ENCODE measurements around the gene FCGBP. TPM values are rescaled to one million over a fixed set of nuclear protein-coding genes. Genes with fewer than 3 reads are reported as not detected.
"Not testable (repeated sequence)": the region's sequence is repeated elsewhere in the genome, so short reads cannot be mapped to it uniquely, and the experiment has no call there.

FCGBP gene
- total and polyA plus RNA-seq, 5 donors from 2014 or later, result 0.06 to 8.4 (median 0.24) TPM

GRCh38 chr19:39895096-39895495 lies 39.3 kb downstream of the FCGBP start:
- not testable (repeated sequence) for H3K4me1 Mint-ChIP-seq; H3K27me3 Mint-ChIP-seq; H3K9me3 ChIP-seq (ENCODE audit: control insufficient read depth in 2 of 2, low read length in 2 of 2); H3K4me3 Mint-ChIP-seq; ATAC-seq (ENCODE audit: low read depth in 2 of 2); H3K4me1 ChIP-seq (ENCODE audit: control insufficient read depth, insufficient read depth, low read length, poor library complexity, severe bottlenecking); H3K36me3 ChIP-seq (ENCODE audit: control insufficient read depth, insufficient read depth, low read length); H3K27me3 ChIP-seq (ENCODE audit: control insufficient read depth, insufficient read depth, low read length); H3K4me3 ChIP-seq (ENCODE audit: low read depth, low read length); H3K27ac ChIP-seq (ENCODE audit: insufficient read depth, low read length, poor library complexity, severe bottlenecking); H3K9me3 Mint-ChIP-seq; DNase-seq
- Mint-ChIP-seq H3K27ac (peak overlapping the region in 1 of 3 donors; percentile 5), H3K36me3 (peaks cover 11% of the 10 kb centered on the region)

- H3K4me3 Mint-ChIP-seq; ATAC-seq (ENCODE audit: low read depth in 2 of 2); DNase-seq; H3K4me1 Mint-ChIP-seq; H3K36me3 ChIP-seq (ENCODE audit: control insufficient read depth, insufficient read depth, low read length); H3K27ac Mint-ChIP-seq; H3K27me3 Mint-ChIP-seq; H3K4me3 ChIP-seq (ENCODE audit: low read depth, low read length); H3K9me3 Mint-ChIP-seq; H3K27ac ChIP-seq (ENCODE audit: insufficient read depth, low read length, poor library complexity, severe bottlenecking); H3K4me1 ChIP-seq (ENCODE audit: control insufficient read depth, insufficient read depth, low read length, poor library complexity, severe bottlenecking); H3K27me3 ChIP-seq (ENCODE audit: control insufficient read depth, insufficient read depth, low read length); H3K9me3 ChIP-seq (ENCODE audit: control insufficient read depth in 2 of 2, low read length in 2 of 2): not testable (repeated sequence)
- H3K36me3 Mint-ChIP-seq, result peaks cover 11% of the 10 kb centered on the region
Measured at GRCh38 chr19:39894236-39894606, 40.2 kb downstream of the FCGBP start.

- H3K9me3 Mint-ChIP-seq; H3K36me3 ChIP-seq (ENCODE audit: control insufficient read depth, insufficient read depth, low read length); DNase-seq; H3K9me3 ChIP-seq (ENCODE audit: control insufficient read depth in 2 of 2, low read length in 2 of 2); H3K4me3 ChIP-seq (ENCODE audit: low read depth, low read length); H3K27ac ChIP-seq (ENCODE audit: insufficient read depth, low read length, poor library complexity, severe bottlenecking); H3K27me3 Mint-ChIP-seq; H3K4me1 ChIP-seq (ENCODE audit: control insufficient read depth, insufficient read depth, low read length, poor library complexity, severe bottlenecking); H3K4me1 Mint-ChIP-seq; H3K27me3 ChIP-seq (ENCODE audit: control insufficient read depth, insufficient read depth, low read length); ATAC-seq (ENCODE audit: low read depth in 2 of 2): not testable (repeated sequence)
- Mint-ChIP-seq H3K4me3 (peak overlapping the region in 1 of 4 donors; percentile 25), H3K36me3 (peaks cover 11% of the 10 kb centered on the region), H3K27ac (peak overlapping the region in 1 of 3 donors; percentile 70)
Measured at GRCh38 chr19:39893366-39894235, 40.8 kb downstream of the FCGBP start.

- H3K27ac ChIP-seq (ENCODE audit: insufficient read depth, low read length, poor library complexity, severe bottlenecking); H3K27me3 ChIP-seq (ENCODE audit: control insufficient read depth, insufficient read depth, low read length); H3K4me1 Mint-ChIP-seq; H3K4me1 ChIP-seq (ENCODE audit: control insufficient read depth, insufficient read depth, low read length, poor library complexity, severe bottlenecking); H3K4me3 ChIP-seq (ENCODE audit: low read depth, low read length); H3K4me3 Mint-ChIP-seq; H3K9me3 ChIP-seq (ENCODE audit: control insufficient read depth in 2 of 2, low read length in 2 of 2); DNase-seq; H3K27me3 Mint-ChIP-seq; H3K9me3 Mint-ChIP-seq; ATAC-seq (ENCODE audit: low read depth in 2 of 2); H3K36me3 ChIP-seq (ENCODE audit: control insufficient read depth, insufficient read depth, low read length): not testable (repeated sequence)
- peak overlapping the region in 1 of 3 donors; percentile 13 for H3K27ac Mint-ChIP-seq
- H3K36me3 Mint-ChIP-seq, result peaks cover 11% of the 10 kb centered on the region
Measured at GRCh38 chr19:39892506-39892902, 41.9 kb downstream of the FCGBP start.

GRCh38 chr19:39891660-39892505 lies 42.6 kb downstream of the FCGBP start:
- not testable (repeated sequence) for H3K27ac ChIP-seq (ENCODE audit: insufficient read depth, low read length, poor library complexity, severe bottlenecking); H3K4me3 ChIP-seq (ENCODE audit: low read depth, low read length); H3K27me3 Mint-ChIP-seq; H3K4me1 ChIP-seq (ENCODE audit: control insufficient read depth, insufficient read depth, low read length, poor library complexity, severe bottlenecking); H3K27me3 ChIP-seq (ENCODE audit: control insufficient read depth, insufficient read depth, low read length); H3K36me3 ChIP-seq (ENCODE audit: control insufficient read depth, insufficient read depth, low read length); H3K9me3 Mint-ChIP-seq; H3K4me1 Mint-ChIP-seq; DNase-seq; H3K9me3 ChIP-seq (ENCODE audit: control insufficient read depth in 2 of 2, low read length in 2 of 2)
- peak in 1 of 2 donors; percentile 16 for ATAC-seq (ENCODE audit: low read depth in 2 of 2)
- Mint-ChIP-seq H3K36me3 (peaks cover 11% of the 10 kb centered on the region), H3K27ac (peak overlapping the region in 1 of 3 donors; percentile 13), H3K4me3 (peak overlapping the region in 1 of 4 donors; percentile 56)

- no peak overlapping the region for H3K4me3 ChIP-seq (ENCODE audit: low read depth, low read length)
- DNase-seq, result no peak
- ATAC-seq (ENCODE audit: low read depth in 2 of 2), result no peak
- Mint-ChIP-seq H3K27ac (peak overlapping the region in 1 of 3 donors; percentile 33), H3K36me3 (peaks cover 11% of the 10 kb centered on the region), H3K4me3 (no peak overlapping the region), H3K27me3 (no peaks in the 10 kb centered on the region), H3K9me3 (no peaks in the 10 kb centered on the region), H3K4me1 (peaks cover 0 to 5% (median 0%) of the 10 kb centered on the region in 4 donors)
- H3K4me1 ChIP-seq (ENCODE audit: control insufficient read depth, insufficient read depth, low read length, poor library complexity, severe bottlenecking), result no peaks in the 10 kb centered on the region
- no peaks in the 10 kb centered on the region for H3K27me3 ChIP-seq (ENCODE audit: control insufficient read depth, insufficient read depth, low read length)
- no peak overlapping the region for H3K27ac ChIP-seq (ENCODE audit: insufficient read depth, low read length, poor library complexity, severe bottlenecking)
- no peaks in the 10 kb centered on the region for H3K36me3 ChIP-seq (ENCODE audit: control insufficient read depth, insufficient read depth, low read length)
- H3K9me3 ChIP-seq (ENCODE audit: control insufficient read depth in 2 of 2, low read length in 2 of 2), result no peaks in the 10 kb centered on the region
Measured at GRCh38 chr19:39890755-39891551, 43.5 kb downstream of the FCGBP start.

GRCh38 chr19:39889872-39890754 lies 44.3 kb downstream of the FCGBP start:
- not testable (repeated sequence) for DNase-seq
- Mint-ChIP-seq H3K36me3 (peaks cover 11% of the 10 kb centered on the region), H3K27ac (peak overlapping the region in 1 of 3 donors; percentile 33)

More at GRCh38 chr19:39889872-39890754, 44.3 kb downstream of the FCGBP start:
- not testable (repeated sequence) for H3K4me3 Mint-ChIP-seq; H3K9me3 ChIP-seq (ENCODE audit: control insufficient read depth in 2 of 2, low read length in 2 of 2); H3K9me3 Mint-ChIP-seq; H3K4me1 Mint-ChIP-seq; H3K36me3 ChIP-seq (ENCODE audit: control insufficient read depth, insufficient read depth, low read length); H3K4me1 ChIP-seq (ENCODE audit: control insufficient read depth, insufficient read depth, low read length, poor library complexity, severe bottlenecking); H3K27me3 ChIP-seq (ENCODE audit: control insufficient read depth, insufficient read depth, low read length); H3K27me3 Mint-ChIP-seq; H3K27ac ChIP-seq (ENCODE audit: insufficient read depth, low read length, poor library complexity, severe bottlenecking); ATAC-seq (ENCODE audit: low read depth in 2 of 2); H3K4me3 ChIP-seq (ENCODE audit: low read depth, low read length)
